ENCODE data around the gene PAK5. TPM values are rescaled to one million over a fixed set of nuclear protein-coding genes. Genes with fewer than 3 reads are reported as not detected.

Gene PAK5
- polyA plus RNA-seq, 1 of the 3 experiments (the other 2 are of a cell fraction): 0.03 TPM

GRCh38 chr20:9551808-9552550 is 286.9 kb downstream of the PAK5 start (continued):
- no peak for TF ChIP-seq USF2 (IDR thresholded peaks at IDR 0.05; ENCODE audit: borderline replicate concordance, low read depth, low read length)
- TF ChIP-seq MEF2A (IDR thresholded peaks at IDR 0.05; ENCODE audit: borderline replicate concordance, low read depth): no peak
- TF ChIP-seq SIN3A (IDR thresholded peaks at IDR 0.05; ENCODE audit: borderline replicate concordance, low read depth, low read length): no peak
- TF ChIP-seq FOXM1 (IDR thresholded peaks at IDR 0.05; ENCODE audit: low read depth): no peak
- peak; percentile 15; the same call in 1 of the 2 replicates for TF ChIP-seq FOSL2 (IDR thresholded peaks at IDR 0.05; ENCODE audit: borderline replicate concordance, low read depth)
- TF ChIP-seq RXRA (IDR thresholded peaks at IDR 0.05; ENCODE audit: borderline replicate concordance, low read depth): peak; percentile 60; the same call in 1 of the 2 replicates
- peak; percentile 25; the same call in 1 of the 2 replicates for TF ChIP-seq TEAD4 (IDR thresholded peaks at IDR 0.05; ENCODE audit: borderline replicate concordance, insufficient read depth)
- TF ChIP-seq ELF1 (IDR thresholded peaks at IDR 0.05): no peak
- TF ChIP-seq RAD21 (IDR thresholded peaks at IDR 0.05; ENCODE audit: low read length): no peak
- no peak for TF ChIP-seq RFX5 (IDR thresholded peaks at IDR 0.05; ENCODE audit: low read length)
- no peak for TF ChIP-seq CHD2 (IDR thresholded peaks at IDR 0.05; ENCODE audit: low read length, partially characterized antibody)
- no peak for TF ChIP-seq REST (IDR thresholded peaks at IDR 0.05; ENCODE audit: low read depth, low read length)
- no peak for TF ChIP-seq EZH2phosphoT487 (IDR thresholded peaks at IDR 0.05; ENCODE audit: borderline replicate concordance, low read depth)

GRCh38 chr20:9550871-9551270 is 288.0 kb downstream of the PAK5 start:
- Histone ChIP-seq H3K4me2 (no peak overlapping the region), H3K27ac (ENCODE audit: low read depth in 2 of 2, low read length in 1 of 2) (peak overlapping the region in 1 of 2 experiments; percentile 55; a peak in 1 of 4 replicates), H3F3A (replicated peaks; ENCODE audit: insufficient read depth) (peaks cover 4% of the 10 kb centered on the region), H4K20me1 (ENCODE audit: insufficient read depth) (no peaks in the 10 kb centered on the region), H3K4me1 (ENCODE audit: control insufficient read depth in 1 of 2, insufficient read depth in 2 of 2, low read depth in 1 of 2, low read length in 1 of 2) (peaks cover 5 to 7% of the 10 kb centered on the region in 2 experiments; a peak in 2 of 4 replicates), H3K9me3 (no peaks in the 10 kb centered on the region), H3K4me3 (ENCODE audit: low read depth in 2 of 2, low read length in 1 of 2) (no peak overlapping the region), H3K9ac (no peak overlapping the region), H2AFZ (ENCODE audit: low read depth) (no peak overlapping the region), H3K9me2 (no peaks in the 10 kb centered on the region), H3K79me2 (ENCODE audit: insufficient read depth) (no peaks in the 10 kb centered on the region), H3K27me3 (ENCODE audit: insufficient read depth) (no peaks in the 10 kb centered on the region), H3K36me3 (replicated peaks in 1 of 2; ENCODE audit: control insufficient read depth in 1 of 2, insufficient read depth in 2 of 2, low read length in 1 of 2) (no peaks in the 10 kb centered on the region)
- POLR2A ChIA-PET: no interaction called here
- DNase-seq: no peak
- CTCF ChIA-PET: interaction anchor here (1.4 kb wide), 1 partner anchor 143 kb away, joined by 3 read pairs; no protein-coding TSS in a partner anchor
- TF ChIP-seq RXRA (IDR thresholded peaks at IDR 0.05; ENCODE audit: borderline replicate concordance, low read depth): no peak
- no peak for TF ChIP-seq CTCF (IDR thresholded peaks at IDR 0.05)
- TF ChIP-seq EZH2phosphoT487 (IDR thresholded peaks at IDR 0.05; ENCODE audit: borderline replicate concordance, low read depth): no peak
- TF ChIP-seq NFIC (IDR thresholded peaks at IDR 0.05; ENCODE audit: borderline replicate concordance): no peak
- no peak for TF ChIP-seq MXI1 (IDR thresholded peaks at IDR 0.05; ENCODE audit: low read depth, low read length)
- TF ChIP-seq TCF12 (IDR thresholded peaks at IDR 0.05): no peak
- no peak for TF ChIP-seq FOSL2 (IDR thresholded peaks at IDR 0.05; ENCODE audit: borderline replicate concordance, low read depth)
- TF ChIP-seq NRF1 (IDR thresholded peaks at IDR 0.05; ENCODE audit: low read depth, low read length): no peak
- TF ChIP-seq RAD21 (IDR thresholded peaks at IDR 0.05; ENCODE audit: low read length): no peak
- TF ChIP-seq TAF1 (IDR thresholded peaks at IDR 0.05; ENCODE audit: borderline replicate concordance, low read depth, low read length): no peak
- 74% methylated on average over 2 of the region's 2 CpGs for WGBS (ENCODE audit: low lambda C conversion rate)

Data from SK-N-SH (cell line).